OCI-LY1 (cell line): ENCODE measurements around the gene CIB2.

Source experiments
- H2AFZ ChIP-seq: fragments of 200-600 bp; sonication (generic), shearing (Covaris generic); 2 replicates; pipeline ENCODE4 v1.6.0; 2014; ENCODE audit warnings: antibody characterized with exemption, mild to moderate bottlenecking, low read length
- H3F3A ChIP-seq: fragments of 200-600 bp; sonication (generic), shearing (Covaris generic); 2 replicates; pipeline ENCODE4 v1.6.0; 2014; ENCODE audit warnings: mild to moderate bottlenecking, antibody characterized with exemption, low read length, moderate library complexity; ENCODE audit not compliant: insufficient read depth
- H3K27ac ChIP-seq: fragments of 200-600 bp; sonication (generic); 2 replicates; pipeline ENCODE4 v1.5.1; 2014; ENCODE audit warnings: low read length, mixed run types, mild to moderate bottlenecking, low read depth; ENCODE audit not compliant: poor library complexity, severe bottlenecking
- H3K27me3 ChIP-seq: fragments of 200-600 bp; sonication (generic); 2 replicates; pipeline ENCODE4 v1.6.0; 2014; ENCODE audit warnings: antibody characterized with exemption, mild to moderate bottlenecking, low read length, moderate library complexity; ENCODE audit not compliant: insufficient read depth
- H3K36me3 ChIP-seq: fragments of 200-600 bp; sonication (generic); 2 replicates; pipeline ENCODE4 v1.6.1; 2014; ENCODE audit warnings: mild to moderate bottlenecking, antibody characterized with exemption, low read length, moderate library complexity, mixed read lengths; ENCODE audit not compliant: insufficient read depth
- H3K4me1 ChIP-seq: fragments of 200-600 bp; sonication (generic); 2 replicates; pipeline ENCODE4 v1.5.1; 2014; ENCODE audit warnings: mild to moderate bottlenecking, low read length, moderate library complexity; ENCODE audit not compliant: insufficient read depth, severe bottlenecking
- H3K4me2 ChIP-seq: fragments of 200-600 bp; sonication (generic), shearing (Covaris generic); 2 replicates; pipeline ENCODE4 v1.6.1; 2014; ENCODE audit warnings: low read length
- H3K4me3 ChIP-seq: fragments of 200-600 bp; sonication (generic); 2 replicates; pipeline ENCODE4 v1.5.1; 2014; ENCODE audit warnings: low read length, low read depth, mild to moderate bottlenecking, mixed read lengths; ENCODE audit not compliant: poor library complexity, severe bottlenecking
- H3K79me2 ChIP-seq: fragments of 200-600 bp; shearing (Covaris generic); 2 replicates; pipeline ENCODE4 v1.6.1; 2016; ENCODE audit warnings: mixed run types, low read length, mixed read lengths; ENCODE audit not compliant: insufficient read depth
- H3K9ac ChIP-seq: fragments of 200-600 bp; sonication (generic), shearing (Covaris generic); 2 replicates; pipeline ENCODE4 v1.6.1; 2014; ENCODE audit warnings: mild to moderate bottlenecking, low read length, mixed read lengths
- H3K9me2 ChIP-seq: fragments of 200-600 bp; sonication (generic), shearing (Covaris generic); 2 replicates; pipeline ENCODE4 v1.6.1; 2014; ENCODE audit warnings: low read depth, mild to moderate bottlenecking, low read length, mixed read lengths
- H3K9me3 ChIP-seq: fragments of 200-600 bp; shearing (Covaris generic); 2 replicates; pipeline ENCODE4 v1.6.1; 2014; ENCODE audit warnings: low read length, mixed read lengths
- H4K20me1 ChIP-seq: fragments of 200-600 bp; sonication (generic), shearing (Covaris generic); 2 replicates; pipeline ENCODE4 v1.6.0; 2016; ENCODE audit warnings: mild to moderate bottlenecking, low read length; ENCODE audit not compliant: insufficient read depth
- EZH2 ChIP-seq: fragments of 200-600 bp; sonication (generic), shearing (Covaris generic); IDR thresholded peaks from 2 replicates; pipeline ENCODE4 v1.8.0; 2017; ENCODE audit warnings: borderline replicate concordance, mixed run types, mild to moderate bottlenecking, antibody characterized with exemption, low read length, moderate library complexity, mixed read lengths
- TF ChIP-seq, protein P1 (sequence below): fragments of 200-600 bp; sonication (generic), shearing (Covaris generic); IDR thresholded peaks from 2 replicates; pipeline ENCODE4 v1.5.1; 2017; ENCODE audit warnings: mild to moderate bottlenecking, antibody characterized with exemption, low read length, moderate library complexity, mixed read lengths

CIB2 gene

DNA sequence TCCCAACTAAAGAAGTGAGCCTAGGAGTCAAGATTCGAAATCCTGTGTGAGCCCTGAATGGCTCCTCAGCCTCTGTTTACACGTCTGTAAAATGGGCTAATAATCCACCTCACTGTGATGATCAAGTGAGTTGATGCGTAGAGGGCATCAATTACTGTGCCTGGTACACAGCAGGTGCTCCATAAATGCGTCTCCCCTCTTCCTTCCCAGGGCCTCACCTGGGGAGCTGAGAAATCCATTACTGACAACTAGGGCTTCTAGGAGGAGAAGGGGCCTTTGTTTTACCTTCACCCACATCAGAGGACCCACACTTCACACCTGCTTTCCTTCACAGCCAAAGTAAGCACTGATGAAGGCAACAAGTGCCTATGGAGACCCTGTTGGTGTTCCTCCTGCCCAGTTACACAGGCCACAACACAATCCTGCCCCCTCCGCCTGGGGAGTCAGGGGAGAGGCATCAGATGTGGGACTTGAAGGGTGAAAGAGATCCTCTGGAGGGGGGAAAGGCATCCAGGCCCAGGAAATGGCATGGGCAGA lies 1.4 kb downstream of the CIB2 start:
- Histone ChIP-seq H3K4me2 (no peak overlapping the region), H3K9me3 (no peaks in the 10 kb centered on the region), H3K9me2 (no peaks in the 10 kb centered on the region), H3F3A (no peaks in the 10 kb centered on the region), H3K27ac (no peak overlapping the region), H3K79me2 (no peaks in the 10 kb centered on the region), H3K36me3 (no peaks in the 10 kb centered on the region), H4K20me1 (no peaks in the 10 kb centered on the region), H3K27me3 (no peaks in the 10 kb centered on the region), H3K9ac (no peak overlapping the region), H2AFZ (no peak overlapping the region), H3K4me1 (peaks cover 12% of the 10 kb centered on the region), H3K4me3 (no peak overlapping the region)
- no peak for TF ChIP-seq EZH2
- TF ChIP-seq, protein P1, sequence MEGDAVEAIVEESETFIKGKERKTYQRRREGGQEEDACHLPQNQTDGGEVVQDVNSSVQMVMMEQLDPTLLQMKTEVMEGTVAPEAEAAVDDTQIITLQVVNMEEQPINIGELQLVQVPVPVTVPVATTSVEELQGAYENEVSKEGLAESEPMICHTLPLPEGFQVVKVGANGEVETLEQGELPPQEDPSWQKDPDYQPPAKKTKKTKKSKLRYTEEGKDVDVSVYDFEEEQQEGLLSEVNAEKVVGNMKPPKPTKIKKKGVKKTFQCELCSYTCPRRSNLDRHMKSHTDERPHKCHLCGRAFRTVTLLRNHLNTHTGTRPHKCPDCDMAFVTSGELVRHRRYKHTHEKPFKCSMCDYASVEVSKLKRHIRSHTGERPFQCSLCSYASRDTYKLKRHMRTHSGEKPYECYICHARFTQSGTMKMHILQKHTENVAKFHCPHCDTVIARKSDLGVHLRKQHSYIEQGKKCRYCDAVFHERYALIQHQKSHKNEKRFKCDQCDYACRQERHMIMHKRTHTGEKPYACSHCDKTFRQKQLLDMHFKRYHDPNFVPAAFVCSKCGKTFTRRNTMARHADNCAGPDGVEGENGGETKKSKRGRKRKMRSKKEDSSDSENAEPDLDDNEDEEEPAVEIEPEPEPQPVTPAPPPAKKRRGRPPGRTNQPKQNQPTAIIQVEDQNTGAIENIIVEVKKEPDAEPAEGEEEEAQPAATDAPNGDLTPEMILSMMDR = no peak

DNA sequence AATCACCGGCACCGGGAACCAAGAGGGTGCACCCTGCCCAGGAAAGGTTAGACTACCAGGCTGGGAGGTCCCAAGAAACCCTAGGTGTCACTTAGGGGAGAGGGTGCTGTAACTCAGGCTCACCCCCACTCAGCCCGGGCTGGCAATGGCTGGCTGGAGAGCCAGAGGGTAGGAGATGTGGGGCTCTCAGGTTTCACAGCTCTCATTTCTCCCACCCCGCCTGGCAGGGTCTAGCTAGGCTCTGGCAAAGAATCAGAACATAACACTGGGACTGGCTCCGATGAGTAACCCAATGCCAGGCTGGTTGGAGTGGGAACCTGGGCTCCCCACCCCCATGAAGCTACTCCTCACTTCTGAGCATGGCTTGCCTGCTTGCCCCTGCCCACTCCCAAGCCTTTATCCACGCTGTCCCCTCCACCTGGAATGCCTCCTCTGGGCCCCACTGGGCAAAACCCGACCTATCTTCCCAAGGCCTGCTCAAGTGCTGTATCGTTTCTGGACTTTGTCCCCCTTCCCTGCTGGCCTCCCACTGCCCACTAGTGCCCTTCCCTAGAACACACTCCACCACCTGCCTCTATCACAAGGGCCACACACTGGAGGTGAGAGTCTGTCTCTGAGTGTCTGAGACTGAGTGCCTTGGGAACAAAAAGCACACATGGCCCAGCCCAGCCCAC lies 2.0 kb downstream of the CIB2 start:
- Histone ChIP-seq H4K20me1 (no peaks in the 10 kb centered on the region), H3K9me3 (no peaks in the 10 kb centered on the region), H3K4me1 (peaks cover 12% of the 10 kb centered on the region), H3K36me3 (no peaks in the 10 kb centered on the region), H3K79me2 (no peaks in the 10 kb centered on the region), H3F3A (no peaks in the 10 kb centered on the region), H3K9me2 (no peaks in the 10 kb centered on the region), H3K27me3 (no peaks in the 10 kb centered on the region), H3K4me2 (no peak overlapping the region), H3K4me3 (no peak overlapping the region), H2AFZ (no peak overlapping the region), H3K9ac (no peak overlapping the region), H3K27ac (no peak overlapping the region)
- no peak for TF ChIP-seq EZH2
- TF ChIP-seq, protein P1 = no peak

DNA sequence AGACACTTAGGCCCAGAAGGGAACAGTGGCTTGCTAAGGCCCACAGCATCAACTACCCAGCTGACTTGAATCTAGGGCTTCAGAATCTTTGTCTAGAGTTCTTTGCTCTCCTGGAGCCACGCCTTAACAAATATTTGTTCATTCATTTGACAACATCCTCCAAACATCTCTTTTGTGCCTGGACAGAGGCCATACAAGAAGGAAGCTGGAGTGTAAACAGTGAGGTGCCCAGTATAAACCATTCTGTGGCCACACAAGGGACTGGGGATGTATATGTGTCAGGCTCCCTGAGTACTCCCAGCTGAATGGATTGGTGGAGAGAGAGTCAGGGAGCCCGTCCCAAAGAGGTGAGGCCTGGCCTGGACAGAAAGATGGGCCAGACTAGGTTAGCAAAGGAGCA lies 3.4 kb downstream of the CIB2 start:
- H3K9me3 ChIP-seq = no peaks in the 10 kb centered on the region
- H3K4me3 ChIP-seq = no peak overlapping the region
- no peaks in the 10 kb centered on the region for H3K36me3 ChIP-seq
- no peak overlapping the region for H3K27ac ChIP-seq
- no peaks in the 10 kb centered on the region for H3K9me2 ChIP-seq
- no peak overlapping the region for H2AFZ ChIP-seq
- H3K27me3 ChIP-seq = no peaks in the 10 kb centered on the region
- H3K4me1 ChIP-seq = peaks cover 12% of the 10 kb centered on the region
- H3K4me2 ChIP-seq = no peak overlapping the region
- H3K79me2 ChIP-seq = no peaks in the 10 kb centered on the region
- H4K20me1 ChIP-seq = no peaks in the 10 kb centered on the region
- H3K9ac ChIP-seq = no peak overlapping the region
- H3F3A ChIP-seq = no peaks in the 10 kb centered on the region
- TF ChIP-seq, protein P1 = no peak
- no peak for TF ChIP-seq EZH2
